LNCAP (cell line): ENCODE data around the gene CRELD2.

ENCODE experiments used
- CTCF ChIP-seq: fragments of 450-650 bp; IDR thresholded peaks from 2 replicates; pipeline ENCODE4 v1.5.1; 2017; ENCODE audit warnings: mild to moderate bottlenecking

The CRELD2 gene

DNA sequence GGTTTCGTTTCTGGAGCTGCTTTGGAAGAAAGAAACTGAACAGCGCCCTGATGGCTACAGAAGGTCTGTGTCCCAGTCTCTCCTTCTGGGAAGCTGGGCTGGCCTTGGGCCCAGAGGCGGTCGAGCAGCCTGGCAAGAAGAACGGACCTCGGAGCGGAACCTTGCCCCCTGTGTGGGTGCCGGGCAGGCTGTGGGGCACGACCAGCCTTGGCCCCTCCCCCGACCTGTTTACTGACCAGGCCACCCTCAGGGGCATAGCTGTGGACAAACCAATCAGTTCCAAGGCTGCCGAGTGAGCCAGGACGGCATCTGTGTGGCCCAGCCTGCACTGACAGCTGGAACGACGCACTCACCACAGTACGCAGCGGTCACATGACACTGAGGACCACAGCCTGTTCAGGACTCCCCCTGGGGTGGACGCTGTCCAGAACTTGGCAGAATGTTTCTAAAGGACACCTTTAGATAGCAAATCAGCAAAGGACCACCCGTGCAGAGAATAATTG, 49.3 kb downstream of the CRELD2 start:
- no peak for TF ChIP-seq CTCF

GRCh38 chr22:49968313-49968830, 49.9 kb downstream of the CRELD2 start:
- no peak for TF ChIP-seq CTCF

DNA sequence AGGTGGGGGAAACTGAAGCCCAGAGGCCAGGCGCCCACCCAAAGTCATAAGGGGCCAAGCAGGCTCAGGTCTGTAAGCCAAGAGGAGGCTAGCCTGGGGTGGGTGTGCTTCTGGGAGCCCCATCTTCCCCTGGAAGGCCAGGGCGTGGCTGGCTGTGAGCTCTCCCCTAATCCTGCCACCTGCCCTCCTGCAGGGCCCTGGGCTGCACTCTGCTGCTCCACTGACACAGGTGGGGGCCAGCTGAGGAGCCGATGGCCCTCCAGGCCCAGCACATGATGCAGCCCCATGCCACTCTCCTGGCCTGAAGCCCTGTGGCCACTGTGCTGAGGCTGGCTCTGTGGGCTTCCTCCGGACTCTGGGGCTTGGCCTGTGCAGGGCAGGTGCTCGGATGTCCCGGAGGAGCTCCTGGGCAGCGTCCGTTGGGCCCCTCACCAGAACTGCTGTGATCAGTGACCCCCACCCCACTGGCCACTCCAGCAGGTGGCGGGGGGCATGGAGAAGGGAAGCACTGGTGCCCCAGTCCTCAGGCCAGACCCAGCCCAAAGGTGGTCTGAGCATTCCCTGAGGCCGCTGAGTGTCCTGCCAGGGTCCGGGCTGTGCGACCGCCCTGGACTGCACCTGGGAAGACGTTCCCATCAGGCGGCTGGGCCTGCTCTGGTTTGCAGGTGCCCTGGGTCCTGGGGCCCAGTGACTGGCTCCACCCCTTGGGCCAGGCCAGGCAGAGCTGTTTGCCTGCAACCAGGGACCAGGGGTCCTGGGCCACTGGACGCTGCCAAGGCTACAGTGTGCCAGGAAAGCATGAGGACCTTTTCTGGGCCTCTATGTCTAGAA, 50.6 kb downstream of the CRELD2 start:
- no peak for TF ChIP-seq CTCF

DNA sequence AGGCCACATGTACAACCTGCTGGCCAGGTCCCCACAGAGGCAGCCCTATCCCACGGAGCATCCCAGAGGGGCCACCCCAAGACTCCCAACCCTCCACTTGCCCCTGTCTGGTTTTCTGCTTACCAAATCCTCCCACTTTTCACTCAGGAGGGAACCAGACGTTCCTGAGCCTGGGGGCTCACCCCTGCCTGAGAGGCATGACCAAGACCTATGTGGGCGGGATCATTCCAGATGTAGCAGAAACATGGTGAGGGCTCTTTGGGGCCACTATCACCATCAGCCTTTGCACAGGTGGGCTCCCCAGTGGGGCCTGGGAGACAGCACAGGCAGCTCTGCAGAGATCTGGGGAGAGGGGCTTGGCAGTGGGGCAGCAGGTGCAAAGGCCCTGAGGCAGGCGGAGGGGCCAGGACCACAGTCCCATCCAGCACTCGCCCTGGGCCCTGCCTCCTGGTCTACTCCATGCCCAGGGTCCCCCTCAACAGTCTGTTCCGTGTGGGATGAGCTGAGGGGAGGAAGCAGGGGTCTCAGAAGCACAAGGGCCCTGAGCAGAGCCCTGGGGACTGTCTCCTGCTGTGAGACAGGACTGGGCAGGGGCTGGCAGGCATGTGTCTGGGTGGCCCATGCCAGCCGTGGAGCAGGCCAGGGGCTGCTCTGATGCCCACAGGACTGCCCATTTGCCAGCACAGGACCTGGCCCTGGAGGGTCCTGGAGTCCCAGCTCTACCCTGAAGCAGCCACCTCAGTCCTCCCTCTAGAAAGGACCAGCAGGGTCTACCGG, 51.5 kb downstream of the CRELD2 start:
- no peak for TF ChIP-seq CTCF

DNA sequence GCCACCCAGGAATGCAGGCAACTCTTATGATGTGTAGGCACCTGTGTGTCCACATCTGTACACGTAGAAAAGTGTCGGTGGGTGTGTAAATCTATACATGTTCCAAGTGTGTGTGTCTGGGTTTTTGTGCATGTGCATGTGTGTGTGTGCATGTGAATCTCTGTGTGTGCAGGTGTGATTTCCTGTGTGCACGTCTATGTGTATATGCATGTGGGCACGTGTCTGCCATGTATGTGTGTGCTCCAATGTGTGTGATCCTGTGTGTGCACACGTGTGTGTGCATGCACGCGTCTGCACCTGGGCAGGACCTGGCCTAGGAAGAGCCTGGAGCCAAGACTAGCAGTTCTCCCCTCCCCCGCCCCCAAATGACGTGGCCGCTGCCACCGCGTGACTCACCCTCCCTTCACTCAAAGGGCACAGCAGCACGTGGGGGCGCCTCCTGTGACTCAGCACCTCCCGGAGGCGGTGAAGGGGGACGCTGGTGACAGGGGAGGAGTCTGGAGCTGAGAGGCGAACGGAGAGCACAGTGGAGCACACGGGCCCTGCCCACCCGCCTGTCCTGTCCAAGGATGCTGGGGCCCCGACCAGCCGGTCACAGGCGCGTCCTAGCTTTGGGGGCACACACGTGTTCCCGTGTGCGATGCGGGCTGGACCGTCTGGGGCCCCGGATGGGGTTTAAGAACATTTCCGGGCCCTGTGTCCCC, 52.2 kb downstream of the CRELD2 start:
- no peak for TF ChIP-seq CTCF

GRCh38 chr22:49971232-49972162, 53.1 kb downstream of the CRELD2 start:
- TF ChIP-seq CTCF = no peak
